HG02981 (cell line): ENCODE measurements around the gene CSNK2A1.
"Not testable (repeated sequence)": the region's sequence is repeated elsewhere in the genome, so short reads cannot be mapped to it uniquely, and the experiment has no call there.

Experiments
- ATAC-seq: cut with Tn5 transposase; IDR thresholded peaks from one replicate; pipeline ENCODE4 v1.9.1; 2021; ENCODE audit warnings: mild to moderate bottlenecking, moderate library complexity; ENCODE audit not compliant: unreplicated experiment

Gene CSNK2A1

DNA sequence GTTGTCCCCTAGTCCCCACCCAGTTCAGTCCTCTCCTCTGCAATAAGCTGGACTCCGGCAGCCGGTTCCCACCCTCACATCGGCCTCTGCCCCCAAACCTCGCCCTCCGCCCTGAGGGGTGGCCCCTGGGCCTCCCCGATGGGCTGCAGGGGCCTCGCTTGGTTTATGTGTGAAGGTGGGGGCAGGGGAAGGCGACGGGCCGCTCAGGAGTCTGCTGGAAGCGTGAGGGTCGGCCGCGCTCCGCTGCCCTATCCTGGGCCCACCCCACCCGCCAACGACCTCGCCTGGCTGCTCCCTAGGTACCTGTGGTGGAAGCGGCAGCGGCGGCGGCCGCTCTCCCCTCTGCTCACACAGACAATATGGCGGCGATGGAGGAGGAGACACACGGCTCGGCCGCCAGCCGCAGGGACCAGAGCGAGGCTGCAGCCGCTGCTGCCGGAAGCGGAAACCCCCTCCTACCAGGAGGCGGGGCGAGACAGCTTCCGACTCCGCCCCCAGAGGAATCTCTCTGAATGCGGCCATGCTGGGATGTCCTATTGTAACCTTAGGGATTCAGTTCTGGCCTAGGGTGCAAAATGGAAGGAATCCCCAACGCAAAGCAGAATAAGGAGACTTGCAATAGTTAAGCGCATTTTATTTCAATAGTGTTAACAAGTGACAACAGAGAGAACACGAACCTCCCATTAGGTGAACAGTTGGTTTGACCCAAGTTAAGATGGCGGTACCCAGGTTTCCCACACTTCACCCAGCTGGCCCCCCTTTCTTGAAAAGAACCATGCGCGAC, at the start of gene CSNK2A1:
CSNK2A1 (minus strand) TSS at position 422 of the 784 bp plus-strand sequence. CDS start 35,239 bp downstream, outside the sequence.
- ATAC-seq, result peak; percentile 93

DNA sequence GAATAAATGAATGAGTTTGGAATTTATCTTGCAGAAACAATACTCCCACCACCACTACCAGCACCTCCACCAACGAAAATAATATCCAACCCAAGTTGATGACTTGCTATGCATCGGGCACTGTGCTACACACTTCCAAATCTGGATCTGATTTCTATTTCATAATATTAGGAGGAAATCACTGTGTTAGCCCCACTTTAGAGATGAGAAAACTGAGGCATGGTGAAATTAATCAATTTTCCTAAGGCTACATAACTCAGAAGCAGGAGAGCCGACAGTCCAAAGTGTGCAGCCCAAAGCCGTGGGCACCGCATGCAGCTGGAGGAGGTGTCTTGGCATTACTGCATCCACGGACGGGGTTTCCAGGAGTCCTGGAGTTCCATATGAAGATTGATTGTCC, 48.9 kb upstream of the CSNK2A1 start:
- ATAC-seq, result no peak

DNA sequence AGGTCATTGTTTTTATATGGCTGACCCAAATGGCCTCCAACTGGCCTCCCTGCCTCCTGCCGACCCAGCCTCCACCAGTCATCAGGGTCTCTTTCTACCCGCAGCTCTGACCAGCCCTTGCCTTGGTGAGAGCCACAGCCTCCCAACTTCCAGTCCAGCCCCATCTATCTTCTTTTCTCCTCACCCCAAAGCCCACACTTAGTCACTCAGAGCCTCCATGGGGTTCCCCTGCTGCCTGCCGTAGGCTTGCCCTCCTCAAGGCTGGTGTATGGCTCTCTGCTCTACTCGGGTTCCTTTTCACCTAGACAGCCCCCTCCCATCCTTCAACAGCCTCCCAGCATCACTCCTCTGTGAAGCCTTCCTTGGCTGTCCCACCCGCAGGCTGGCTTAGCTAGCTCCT, 48.4 kb upstream of the CSNK2A1 start:
- ATAC-seq, result no peak

DNA sequence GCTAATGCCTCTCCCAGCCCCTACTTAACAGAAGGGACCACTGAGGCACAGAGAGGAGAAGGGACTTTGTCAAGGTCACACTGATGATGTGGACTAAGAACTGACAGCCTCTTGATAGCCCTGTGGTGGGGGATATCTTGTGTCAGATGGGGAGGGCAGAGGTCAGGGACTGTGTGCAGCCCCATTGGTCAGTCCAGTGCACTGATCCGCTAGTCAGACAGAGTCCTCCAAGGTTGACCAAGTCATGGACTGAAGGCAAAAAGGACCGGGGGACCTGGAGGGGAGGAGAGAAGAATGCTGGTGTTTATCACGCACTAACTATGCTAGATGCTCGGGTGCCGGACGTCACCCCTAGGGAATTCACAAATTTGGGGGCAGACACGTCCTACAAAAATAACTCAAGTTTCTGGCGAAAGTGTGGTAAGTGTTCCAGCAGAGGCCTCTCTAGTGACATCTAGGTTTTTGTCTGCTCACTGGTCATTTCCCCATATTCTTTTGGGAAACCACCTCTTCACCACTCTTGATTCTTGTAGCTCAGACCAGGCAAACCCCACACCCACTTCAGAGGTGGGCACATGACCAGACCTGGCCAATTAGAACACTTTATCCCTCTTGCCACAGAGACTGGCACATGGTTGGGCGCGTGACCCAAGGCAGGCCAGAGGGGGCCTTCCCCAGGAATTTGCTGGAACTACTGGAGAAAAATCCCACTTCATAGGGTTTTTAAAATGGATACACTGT, 45.5 kb upstream of the CSNK2A1 start:
- no peak for ATAC-seq

DNA sequence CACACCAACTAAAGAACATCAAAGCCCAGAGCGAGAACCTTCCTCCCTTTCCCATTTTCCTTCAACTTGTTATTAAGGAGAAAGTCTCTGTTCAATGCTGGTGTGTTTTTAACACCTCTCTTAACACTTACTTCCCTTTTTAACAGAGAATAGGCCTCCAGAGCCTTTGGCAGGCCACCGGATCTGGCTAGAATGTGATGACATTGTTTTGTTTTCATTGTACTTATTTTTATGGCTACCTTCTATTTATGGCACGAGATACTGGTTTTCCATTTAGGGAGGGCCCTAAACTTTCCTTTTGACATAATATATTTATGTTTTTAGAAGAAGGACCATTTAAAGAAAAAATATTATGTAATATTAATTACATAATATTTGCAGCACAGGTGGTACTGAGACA, 44.9 kb upstream of the CSNK2A1 start:
- no peak for ATAC-seq

DNA sequence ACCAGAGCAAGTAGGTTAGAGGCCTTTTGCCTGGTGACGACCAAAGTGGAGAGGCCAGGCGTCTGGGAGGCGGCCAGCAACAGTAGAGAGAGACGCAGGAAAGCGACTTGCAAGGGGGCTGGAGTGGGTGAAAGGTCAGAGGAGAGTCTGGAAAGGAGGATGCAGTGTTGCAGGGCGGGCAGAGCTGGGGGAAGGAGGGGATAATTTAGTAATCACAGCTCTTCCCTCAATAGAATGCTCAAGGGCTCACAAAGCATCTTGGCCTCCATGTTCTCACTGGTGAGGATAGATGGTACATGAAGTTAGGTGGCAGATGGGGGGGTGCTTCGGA, 41.3 kb upstream of the CSNK2A1 start:
- no peak for ATAC-seq

DNA sequence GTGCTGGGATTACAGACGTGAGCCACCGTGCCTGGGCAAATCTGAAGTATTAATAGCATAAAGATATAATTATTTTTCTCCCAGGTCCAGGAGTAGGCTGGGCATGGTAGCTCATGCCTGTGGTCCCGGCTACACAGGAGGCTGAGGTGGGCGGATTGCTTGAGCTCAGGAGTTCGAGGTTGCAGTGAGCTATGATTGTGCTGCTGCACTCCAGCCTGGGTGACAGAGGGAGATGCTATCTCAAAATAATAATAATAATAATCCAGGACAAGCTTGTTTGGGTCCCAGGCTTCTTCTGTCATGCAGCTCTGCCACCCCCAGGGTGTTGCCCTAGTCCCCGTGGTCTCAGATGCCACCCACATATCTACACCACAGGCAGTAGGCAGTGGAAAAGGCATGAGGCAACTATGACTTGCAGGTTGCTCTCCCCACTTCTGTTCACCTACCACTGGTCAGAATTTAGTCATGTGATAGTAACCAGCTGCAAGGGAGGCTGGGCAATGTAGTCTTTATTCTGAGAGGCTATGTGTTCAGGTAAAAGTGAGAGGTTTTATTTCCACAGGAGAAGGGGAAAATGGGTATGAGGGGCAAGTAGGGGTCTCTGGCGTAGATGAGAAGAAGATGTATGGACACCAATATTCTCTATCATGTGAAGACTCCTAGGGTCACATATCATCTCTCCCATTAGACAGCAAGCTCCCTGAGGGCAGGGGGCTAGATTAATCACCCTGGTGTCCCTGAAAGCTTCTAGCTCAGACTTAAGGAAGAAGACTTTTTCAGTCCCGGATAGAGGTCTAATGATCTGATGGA, 40.8 kb upstream of the CSNK2A1 start:
- ATAC-seq, result no peak

DNA sequence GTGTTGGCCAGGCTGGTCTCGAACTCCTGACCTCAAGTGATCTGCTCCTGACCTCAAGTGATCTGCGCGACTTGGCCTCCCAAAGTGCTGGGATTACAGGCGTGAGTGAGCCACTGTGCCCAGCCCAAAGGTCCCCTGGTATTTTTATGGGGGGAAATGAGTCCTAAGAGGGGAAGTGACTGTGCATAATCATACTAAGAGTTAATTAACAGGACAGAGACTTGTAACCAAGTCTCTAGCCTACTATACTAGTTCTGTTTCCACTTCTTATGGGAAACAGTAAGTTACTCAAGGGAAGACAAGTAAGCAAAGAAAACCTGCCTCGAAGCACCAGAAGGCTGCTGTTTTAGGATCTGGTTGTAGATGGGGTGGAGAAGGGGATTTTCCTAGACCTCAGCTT, 38.6 kb upstream of the CSNK2A1 start:
- ATAC-seq, result no peak

DNA sequence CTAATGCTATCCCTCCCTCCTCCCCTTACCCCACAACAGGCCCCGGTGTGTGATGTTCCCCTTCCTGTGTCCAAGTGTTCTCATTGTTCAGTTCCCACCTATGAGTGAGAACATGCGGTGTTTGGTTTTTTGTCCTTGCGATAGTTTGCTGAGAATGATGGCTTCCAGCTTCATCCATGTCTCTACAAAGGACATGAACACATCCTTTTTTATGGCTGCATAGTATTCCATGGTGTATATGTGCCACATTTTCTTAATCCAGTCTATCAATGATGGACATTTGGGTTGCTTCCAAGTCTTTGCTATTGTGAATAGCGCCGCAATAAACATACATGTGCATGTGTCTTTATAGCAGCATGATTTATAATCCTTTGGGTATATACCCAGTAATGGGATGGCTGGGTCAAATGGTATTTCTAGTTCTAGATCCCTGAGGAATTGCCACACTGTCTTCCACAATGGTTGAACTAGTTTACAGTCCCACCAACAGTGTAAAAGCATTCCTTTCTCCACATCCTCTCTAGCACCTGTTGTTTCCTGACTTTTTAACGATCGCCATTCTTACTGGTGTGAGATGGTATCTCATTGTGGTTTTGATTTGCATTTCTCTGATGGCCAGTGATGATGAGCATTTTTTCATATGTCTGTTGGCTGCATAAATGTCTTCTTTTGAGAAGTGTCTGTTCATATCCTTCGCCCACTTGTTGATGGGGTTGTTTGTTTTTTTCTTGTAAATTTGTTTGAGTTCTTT, 35.5 kb upstream of the CSNK2A1 start:
- not testable (repeated sequence) for ATAC-seq

DNA sequence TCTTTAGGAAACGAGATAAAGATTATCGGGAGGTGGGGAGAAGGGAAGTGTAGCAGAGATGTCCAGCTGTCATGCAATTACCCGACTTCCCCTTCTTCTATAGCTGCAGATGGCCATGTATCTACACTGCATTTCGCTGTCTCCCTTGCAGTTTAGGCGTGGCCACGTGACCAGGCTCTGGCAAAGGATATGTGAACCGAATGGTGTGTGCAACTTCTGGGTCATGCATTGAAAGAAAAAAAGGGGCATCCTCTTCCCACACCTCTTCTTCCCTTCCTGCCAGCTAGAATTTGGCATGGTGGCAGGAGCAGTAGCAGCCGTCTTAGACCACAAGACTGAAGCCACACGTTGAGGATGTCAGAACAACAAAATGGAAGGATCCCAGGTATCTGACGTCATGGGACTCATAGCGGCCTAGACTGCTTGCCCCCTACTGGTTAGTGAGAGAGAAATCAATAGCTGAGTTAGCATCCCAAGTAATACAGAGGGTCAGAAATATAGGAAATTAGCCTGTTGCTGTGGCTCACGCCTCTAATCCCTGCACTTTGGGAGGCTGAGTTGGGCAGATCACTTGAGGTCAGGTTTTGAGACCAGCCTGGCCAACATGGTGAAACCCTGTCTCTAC, 33.7 kb upstream of the CSNK2A1 start:
- ATAC-seq, result no peak

DNA sequence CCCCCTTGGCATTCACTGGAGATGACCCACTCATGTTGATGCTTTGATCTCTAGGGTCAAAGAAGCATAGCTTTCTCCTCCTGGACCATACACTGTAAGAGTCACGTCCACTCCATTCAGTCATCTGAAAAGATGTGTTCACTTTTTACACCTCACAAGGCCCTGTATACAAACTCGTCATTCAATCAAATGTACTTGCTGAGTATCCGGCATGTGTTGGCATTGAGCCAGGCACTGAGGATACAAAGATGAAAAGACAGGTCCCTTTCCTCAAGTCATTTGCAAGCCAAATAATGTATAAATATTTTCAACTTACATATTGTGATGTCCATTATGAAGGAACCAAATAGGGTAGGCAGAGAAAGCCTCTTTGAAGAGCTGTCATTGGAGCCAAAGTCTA, 32.6 kb upstream of the CSNK2A1 start:
- ATAC-seq, result no peak

DNA sequence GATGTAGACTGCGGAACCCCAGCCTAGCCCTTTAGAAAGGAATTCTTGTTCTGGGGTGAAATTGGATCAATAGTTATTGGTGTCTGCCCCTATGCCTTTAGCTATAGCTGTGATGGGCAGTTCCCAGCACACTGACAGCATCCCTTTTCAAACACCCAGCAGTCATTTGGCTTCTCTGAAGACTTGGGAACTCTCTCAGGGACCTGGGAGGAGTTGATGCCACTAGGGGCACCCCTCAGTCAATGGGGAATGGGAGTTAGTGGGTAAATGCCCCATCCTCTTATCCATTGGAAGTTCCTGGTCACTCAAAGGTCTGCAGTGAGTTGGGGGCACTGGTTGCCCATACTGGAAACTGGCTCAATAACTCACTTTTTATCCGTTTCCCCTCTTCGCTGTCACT, 31.6 kb upstream of the CSNK2A1 start:
- no peak for ATAC-seq

DNA sequence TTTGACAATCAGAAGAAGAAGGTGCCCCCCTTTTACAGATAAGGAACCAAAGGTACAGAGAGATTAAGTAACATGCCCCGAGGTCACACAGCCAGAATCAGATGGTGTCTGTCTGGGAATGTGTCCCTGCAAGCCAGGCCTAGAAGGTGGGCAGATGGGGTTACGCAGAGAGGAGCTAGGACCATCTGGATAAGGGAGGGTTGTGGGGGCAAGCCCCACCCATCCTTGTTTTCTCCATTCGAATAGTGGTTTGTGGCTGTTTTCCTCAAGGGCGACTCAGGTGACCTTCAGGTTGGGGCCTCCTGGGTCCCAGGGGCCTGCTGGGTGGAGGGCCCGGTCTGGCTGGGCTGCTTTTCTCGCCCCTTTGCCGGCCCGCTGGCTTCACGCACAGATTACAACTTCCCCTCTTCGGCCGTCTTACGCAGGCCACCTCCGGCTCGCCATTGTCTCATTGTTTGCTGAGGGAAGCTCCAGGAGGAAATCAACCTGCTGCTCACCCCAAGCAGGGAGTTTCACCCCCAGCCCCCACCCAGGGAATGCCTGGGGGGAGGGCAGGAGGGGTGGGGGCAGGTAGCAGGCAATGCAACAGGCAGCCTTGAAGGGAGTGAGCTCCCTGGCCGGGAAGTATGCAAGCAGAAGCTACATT, 30.8 kb upstream of the CSNK2A1 start:
- no peak for ATAC-seq

DNA sequence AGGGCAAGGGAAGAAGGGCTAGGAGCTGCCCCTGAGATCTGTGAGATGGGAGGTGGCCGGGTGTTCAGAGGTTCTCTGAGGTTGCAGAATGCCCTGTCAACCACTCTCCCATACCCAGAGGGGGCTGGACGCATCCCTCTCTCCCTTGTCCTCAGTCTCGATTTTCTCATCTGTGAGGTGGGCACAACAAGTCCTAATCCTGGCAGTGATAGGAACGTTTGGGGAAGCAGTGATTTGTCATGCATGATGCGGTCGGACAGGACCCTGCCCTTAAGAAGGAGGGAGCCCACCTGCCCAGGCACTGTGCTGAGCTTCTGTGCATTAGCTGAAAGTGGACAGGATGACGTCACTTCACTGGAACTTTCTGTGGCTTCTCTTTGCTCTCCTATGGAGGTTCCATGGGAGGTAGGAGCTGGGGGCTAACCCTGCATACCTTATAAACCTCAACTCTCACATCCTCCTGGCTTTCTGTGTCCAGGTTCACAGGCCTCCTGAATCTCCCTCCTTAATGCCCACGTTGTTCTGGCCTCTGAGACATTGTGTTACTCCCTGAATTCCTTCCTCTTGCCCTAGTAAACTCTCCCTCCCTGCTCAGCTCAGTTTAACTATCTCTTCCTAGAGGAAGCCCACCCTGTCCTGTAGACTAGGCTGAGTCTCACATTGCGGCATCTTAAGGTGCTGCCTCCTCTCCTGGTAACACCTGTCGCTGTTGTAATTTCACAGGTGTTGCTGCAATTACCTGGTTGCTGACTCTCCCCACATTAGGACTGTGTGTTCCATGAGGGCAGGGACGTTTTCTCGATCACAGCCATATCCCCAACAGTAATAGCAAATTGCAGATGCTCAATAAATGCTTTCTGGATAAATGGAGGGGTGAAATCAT, 30.1 kb upstream of the CSNK2A1 start:
- no peak for ATAC-seq

DNA sequence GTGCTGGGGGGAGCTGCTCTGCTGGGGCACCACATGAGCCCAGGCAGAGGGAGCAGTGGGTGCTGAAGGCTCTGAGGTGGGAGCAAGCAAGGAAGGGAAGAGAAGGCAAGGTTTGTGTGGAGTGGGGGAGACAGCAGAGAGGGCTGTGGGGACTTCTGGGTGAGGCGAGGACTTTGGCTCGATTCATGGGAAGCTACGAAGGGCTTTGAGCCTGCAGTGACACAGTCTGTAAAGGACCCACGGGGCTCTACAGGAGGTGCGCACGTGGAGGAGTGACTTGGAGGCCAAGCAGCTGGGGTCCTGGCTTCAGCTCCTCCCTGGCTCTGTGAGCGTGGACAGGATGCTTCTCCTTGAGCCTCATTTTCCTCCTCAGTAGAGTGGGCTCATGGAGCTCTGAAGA, 29.1 kb upstream of the CSNK2A1 start:
- no peak for ATAC-seq

DNA sequence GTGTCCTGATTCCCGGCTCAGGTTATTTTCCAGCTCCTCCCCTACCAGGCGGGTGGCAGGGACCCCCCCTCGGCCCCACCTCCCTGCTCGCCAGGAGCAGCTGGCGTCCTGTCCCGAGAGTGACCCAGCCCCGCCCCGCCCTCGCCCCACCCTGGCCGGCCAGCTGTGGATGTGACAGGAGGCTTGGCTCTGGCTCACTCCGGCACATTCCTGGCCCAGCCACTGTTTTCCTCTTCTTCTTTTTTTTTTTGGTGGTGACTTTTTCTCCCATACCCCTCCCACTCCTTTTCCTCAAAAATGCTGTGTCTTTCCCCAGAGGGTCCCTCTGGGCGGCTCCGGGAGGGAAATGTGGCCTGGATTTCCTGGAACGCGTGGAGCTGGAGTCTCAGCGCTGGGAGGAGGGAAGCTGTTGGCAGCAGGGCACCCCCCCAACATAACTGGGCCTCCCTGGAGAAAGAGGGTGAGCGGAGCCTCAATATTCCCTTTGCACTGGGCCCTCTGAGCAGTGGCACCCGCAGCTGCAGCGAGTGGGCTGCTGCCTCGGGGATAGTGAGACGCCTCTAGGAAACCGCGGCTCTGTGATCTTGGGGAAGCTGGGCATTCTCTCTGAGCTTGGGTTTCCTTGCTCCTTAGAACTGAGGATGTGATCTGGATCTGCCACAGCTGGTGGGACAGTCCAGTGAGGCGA, 28.3 kb upstream of the CSNK2A1 start:
- no peak for ATAC-seq

DNA sequence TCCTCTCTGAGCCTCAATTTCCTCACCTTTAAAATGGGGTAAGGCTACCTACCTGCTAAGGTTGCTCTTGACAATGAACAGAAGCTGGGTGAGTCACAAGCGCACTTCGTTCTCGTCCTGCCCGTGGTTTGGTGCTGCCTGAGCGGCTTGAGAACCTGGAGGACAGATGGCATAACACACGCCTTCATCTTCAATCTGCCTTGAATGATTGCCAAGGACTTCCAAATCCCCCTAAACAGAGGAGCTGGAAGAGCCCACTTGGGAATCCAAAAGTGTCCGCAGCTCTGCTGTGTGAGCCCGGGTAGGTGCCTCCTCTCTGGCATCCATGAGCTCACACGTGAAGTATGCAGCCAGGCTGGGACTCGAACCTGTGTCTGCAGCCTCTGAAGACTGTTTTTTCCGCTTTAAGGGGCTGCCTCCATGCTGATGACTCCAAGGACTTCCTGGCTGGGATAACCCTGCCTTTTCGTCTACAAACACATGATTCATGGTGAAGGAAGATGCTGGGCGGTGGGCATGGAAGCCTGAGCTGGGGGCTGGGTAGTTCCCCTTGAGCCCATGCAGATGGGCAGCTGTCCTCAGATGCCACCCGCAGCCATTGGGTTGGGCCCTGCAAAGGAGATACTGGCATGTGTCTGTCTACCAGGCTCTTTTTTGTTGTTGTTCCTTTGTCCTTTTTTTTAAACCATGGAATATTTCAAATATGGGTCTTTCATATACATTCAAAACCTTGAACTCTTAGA, 25.3 kb upstream of the CSNK2A1 start:
- no peak for ATAC-seq
